Activated T-cell treated with anti-CD3 and anti-CD28 coated beads for 4 hours (primary cell): Measurements from ENCODE around the gene ADGRL1.
"Not testable (repeated sequence)": the region's sequence is repeated elsewhere in the genome, so short reads cannot be mapped to it uniquely, and the experiment has no call there.

Source experiments
- DNase-seq: peaks from one replicate; pipeline ENCODE4 v3.0.0-alpha.2; 2020

The ADGRL1 gene

GRCh38 chr19:14186684-14187083 is 19.3 kb downstream of the ADGRL1 start:
- DNase-seq, result not testable (repeated sequence)

GRCh38 chr19:14185691-14186090 is 20.3 kb downstream of the ADGRL1 start:
- not testable (repeated sequence) for DNase-seq

GRCh38 chr19:14185158-14185557 is 20.8 kb downstream of the ADGRL1 start:
- no peak for DNase-seq

- DNase-seq, result no peak
Observed at GRCh38 chr19:14183741-14184350, 22.1 kb downstream of the ADGRL1 start.

GRCh38 chr19:14182476-14182875 is 23.5 kb downstream of the ADGRL1 start:
- DNase-seq, result no peak

GRCh38 chr19:14181906-14182305 is 24.1 kb downstream of the ADGRL1 start:
- DNase-seq, result no peak

- not testable (repeated sequence) for DNase-seq
Observed at GRCh38 chr19:14181199-14181598, 24.8 kb downstream of the ADGRL1 start.

- no peak for DNase-seq
Observed at GRCh38 chr19:14177496-14178074, 28.4 kb downstream of the ADGRL1 start.

GRCh38 chr19:14175351-14175792 is 30.6 kb downstream of the ADGRL1 start:
- DNase-seq, result no peak

GRCh38 chr19:14174883-14175282 is 31.1 kb downstream of the ADGRL1 start:
- DNase-seq, result no peak

GRCh38 chr19:14168993-14169392 is 37.0 kb downstream of the ADGRL1 start:
- DNase-seq, result no peak

GRCh38 chr19:14168259-14168972 is 37.6 kb downstream of the ADGRL1 start:
- no peak for DNase-seq

GRCh38 chr19:14167576-14168138 is 38.3 kb downstream of the ADGRL1 start:
- DNase-seq, result no peak

- no peak for DNase-seq
Observed at GRCh38 chr19:14166999-14167575, 38.9 kb downstream of the ADGRL1 start.

GRCh38 chr19:14165990-14166830 is 39.8 kb downstream of the ADGRL1 start:
- no peak for DNase-seq

- no peak for DNase-seq
Observed at GRCh38 chr19:14164724-14165493, 41.1 kb downstream of the ADGRL1 start.

GRCh38 chr19:14164082-14164481 is 41.9 kb downstream of the ADGRL1 start:
- no peak for DNase-seq

- DNase-seq, result no peak
Observed at GRCh38 chr19:14162871-14163297, 43.1 kb downstream of the ADGRL1 start.

- DNase-seq, result no peak
Observed at GRCh38 chr19:14161305-14161704, 44.7 kb downstream of the ADGRL1 start.

GRCh38 chr19:14160017-14160703 is 45.8 kb downstream of the ADGRL1 start:
- DNase-seq, result no peak

GRCh38 chr19:14159059-14159458 is 46.9 kb downstream of the ADGRL1 start:
- no peak for DNase-seq
